ENCODE measurements around the gene SEC14L3. TPM values are rescaled to one million over a fixed set of nuclear protein-coding genes. Genes with fewer than 3 reads are reported as not detected.

The SEC14L3 gene
- total RNA-seq, 1 donor from 2014 or later, result not detected

DNA sequence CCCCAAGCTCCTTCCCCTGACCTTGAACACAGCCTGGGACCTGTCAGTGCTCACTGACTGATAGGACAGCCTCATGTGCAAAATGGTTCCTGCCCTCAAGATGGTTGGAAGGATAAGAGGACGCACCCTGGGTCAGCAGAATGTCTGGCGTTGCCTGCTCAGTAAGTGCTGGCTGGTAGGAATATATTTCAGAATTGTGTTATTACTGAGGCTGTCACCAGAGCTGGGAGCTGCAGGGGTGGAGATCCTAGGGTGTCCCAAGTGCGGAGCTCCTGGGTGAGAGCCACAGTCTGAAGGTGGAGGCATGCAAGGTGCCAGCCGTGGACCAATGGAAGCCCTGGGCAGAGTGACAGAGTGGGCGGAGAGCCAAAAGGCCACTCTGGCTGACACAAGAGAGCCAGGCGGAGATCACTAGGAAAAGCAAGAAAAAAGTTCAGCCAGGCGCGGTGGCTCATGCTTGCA is 34.7 kb upstream of the SEC14L3 start:
- TF ChIP-seq POLR2A (IDR thresholded peaks at IDR 0.05), result no peak
- TF ChIP-seq POLR2AphosphoS5 (IDR thresholded peaks at IDR 0.05; ENCODE audit: insufficient read depth in 1 of 2, low read depth in 1 of 2), result no peak
- TF ChIP-seq, protein P1, sequence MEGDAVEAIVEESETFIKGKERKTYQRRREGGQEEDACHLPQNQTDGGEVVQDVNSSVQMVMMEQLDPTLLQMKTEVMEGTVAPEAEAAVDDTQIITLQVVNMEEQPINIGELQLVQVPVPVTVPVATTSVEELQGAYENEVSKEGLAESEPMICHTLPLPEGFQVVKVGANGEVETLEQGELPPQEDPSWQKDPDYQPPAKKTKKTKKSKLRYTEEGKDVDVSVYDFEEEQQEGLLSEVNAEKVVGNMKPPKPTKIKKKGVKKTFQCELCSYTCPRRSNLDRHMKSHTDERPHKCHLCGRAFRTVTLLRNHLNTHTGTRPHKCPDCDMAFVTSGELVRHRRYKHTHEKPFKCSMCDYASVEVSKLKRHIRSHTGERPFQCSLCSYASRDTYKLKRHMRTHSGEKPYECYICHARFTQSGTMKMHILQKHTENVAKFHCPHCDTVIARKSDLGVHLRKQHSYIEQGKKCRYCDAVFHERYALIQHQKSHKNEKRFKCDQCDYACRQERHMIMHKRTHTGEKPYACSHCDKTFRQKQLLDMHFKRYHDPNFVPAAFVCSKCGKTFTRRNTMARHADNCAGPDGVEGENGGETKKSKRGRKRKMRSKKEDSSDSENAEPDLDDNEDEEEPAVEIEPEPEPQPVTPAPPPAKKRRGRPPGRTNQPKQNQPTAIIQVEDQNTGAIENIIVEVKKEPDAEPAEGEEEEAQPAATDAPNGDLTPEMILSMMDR (IDR thresholded peaks at IDR 0.05), result no peak
- DNase-seq (ENCODE audit: extremely low spot score in 2 of 2), result no peak
- Histone ChIP-seq H3K4me3 (no peak overlapping the region), H3K4me1 (peaks cover 6% of the 10 kb centered on the region), H3K36me3 (no peaks in the 10 kb centered on the region), H3K27ac (no peak overlapping the region), H3K27me3 (no peaks in the 10 kb centered on the region), H3K9me3 (no peaks in the 10 kb centered on the region)
- intact Hi-C loops (cut with DNase I), result no loop called here

DNA sequence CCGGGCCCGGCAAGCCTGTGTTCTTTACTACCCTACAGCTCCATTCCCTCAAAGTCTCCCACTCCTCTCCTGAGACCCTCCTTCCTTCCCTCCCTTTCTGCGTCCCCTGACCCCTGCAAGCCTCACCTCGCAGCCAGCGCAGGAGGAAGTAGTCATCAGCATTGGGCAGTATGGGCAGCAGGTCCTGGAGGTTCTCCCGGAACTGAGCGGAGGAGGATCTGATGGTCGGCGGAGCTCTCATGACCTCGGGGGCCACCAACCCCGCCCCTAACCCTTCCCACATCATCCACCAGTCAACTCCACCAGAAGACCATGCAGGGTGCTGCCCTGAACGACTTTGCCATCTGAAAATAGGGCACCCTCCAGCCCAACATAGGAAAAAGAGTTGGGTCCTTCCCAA is 31.7 kb upstream of the SEC14L3 start:
- no peak for DNase-seq (ENCODE audit: extremely low spot score in 2 of 2)
- Histone ChIP-seq H3K4me1 (peaks cover 6% of the 10 kb centered on the region), H3K27me3 (no peaks in the 10 kb centered on the region), H3K9me3 (no peaks in the 10 kb centered on the region), H3K27ac (no peak overlapping the region), H3K4me3 (no peak overlapping the region), H3K36me3 (no peaks in the 10 kb centered on the region)
- intact Hi-C loops (cut with DNase I), result no loop called here
- TF ChIP-seq, protein P1 (IDR thresholded peaks at IDR 0.05), result no peak
- TF ChIP-seq POLR2AphosphoS5 (IDR thresholded peaks at IDR 0.05; ENCODE audit: insufficient read depth in 1 of 2, low read depth in 1 of 2), result no peak
- no peak for TF ChIP-seq POLR2A (IDR thresholded peaks at IDR 0.05)

DNA sequence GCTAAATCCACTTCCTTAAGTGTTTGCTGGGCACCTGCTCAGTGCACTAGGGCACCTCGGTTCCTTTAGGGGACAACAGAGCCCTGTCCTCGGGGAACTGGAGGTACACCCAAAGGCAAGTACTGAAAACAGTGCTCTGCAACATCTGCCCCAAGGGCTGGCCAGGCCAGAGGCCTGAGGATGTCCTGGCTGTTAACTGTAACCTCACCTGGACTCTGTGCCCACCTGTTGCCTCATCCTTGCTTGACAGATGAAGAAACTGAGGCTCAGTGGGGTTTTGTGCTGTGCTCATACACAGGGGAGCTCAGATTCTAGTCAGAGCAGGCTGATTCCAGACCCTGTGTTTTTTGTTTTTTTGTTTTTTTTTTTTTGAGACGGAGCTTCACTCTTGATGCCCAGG is 31.1 kb upstream of the SEC14L3 start:
- Histone ChIP-seq H3K4me3 (no peak overlapping the region), H3K4me1 (peaks cover 6% of the 10 kb centered on the region), H3K9me3 (no peaks in the 10 kb centered on the region), H3K36me3 (no peaks in the 10 kb centered on the region), H3K27ac (no peak overlapping the region), H3K27me3 (no peaks in the 10 kb centered on the region)
- intact Hi-C loops (cut with DNase I), result no loop called here
- no peak for DNase-seq (ENCODE audit: extremely low spot score in 2 of 2)
- TF ChIP-seq, protein P1 (IDR thresholded peaks at IDR 0.05), result no peak
- no peak for TF ChIP-seq POLR2A (IDR thresholded peaks at IDR 0.05)

DNA sequence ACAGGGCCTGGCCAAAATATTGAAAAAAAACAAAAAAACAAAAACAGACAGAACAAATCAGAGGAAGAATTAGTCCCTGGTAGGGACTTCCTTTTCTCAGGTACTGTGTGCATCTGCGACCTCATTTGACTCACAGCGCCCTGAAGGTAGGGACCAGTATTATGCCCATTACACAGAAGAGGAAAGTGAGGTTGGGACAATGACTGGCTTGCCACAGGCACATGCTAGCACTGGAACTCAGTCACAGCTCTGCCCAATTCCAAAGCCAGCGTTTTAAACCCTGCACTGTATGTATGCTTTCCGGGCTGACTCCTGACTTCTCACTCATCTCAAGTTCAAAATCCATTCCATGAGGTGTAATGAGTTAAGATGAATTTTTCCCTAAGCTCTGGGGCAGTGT is 30.3 kb upstream of the SEC14L3 start:
- Histone ChIP-seq H3K4me1 (peaks cover 6% of the 10 kb centered on the region), H3K27me3 (no peaks in the 10 kb centered on the region)
- DNase-seq (ENCODE audit: extremely low spot score in 2 of 2), result no peak

DNA sequence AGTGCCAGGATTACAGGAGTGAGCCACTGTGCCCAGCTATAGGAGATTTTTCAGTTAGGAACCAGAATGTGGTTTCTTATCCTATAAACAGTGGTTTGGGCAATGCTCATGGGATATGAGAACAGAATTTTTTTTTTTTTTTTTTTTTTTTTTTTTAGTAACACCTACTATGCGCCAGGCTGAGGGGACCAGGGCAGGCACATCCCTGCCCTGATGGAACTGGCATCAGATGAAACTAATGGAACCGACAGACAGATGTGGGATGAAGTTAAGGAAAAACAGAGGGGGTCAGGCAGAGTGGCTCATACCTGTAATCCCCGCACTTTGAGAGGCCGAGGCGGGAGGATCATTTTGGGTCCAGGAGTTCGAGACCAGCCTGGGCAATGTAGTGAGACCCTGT is 28.8 kb upstream of the SEC14L3 start:
- Histone ChIP-seq H3K36me3 (no peaks in the 10 kb centered on the region), H3K27ac (no peak overlapping the region), H3K4me3 (no peak overlapping the region), H3K9me3 (no peaks in the 10 kb centered on the region), H3K4me1 (peaks cover 5% of the 10 kb centered on the region), H3K27me3 (no peaks in the 10 kb centered on the region)
- TF ChIP-seq, protein P1 (IDR thresholded peaks at IDR 0.05), result no peak
- TF ChIP-seq POLR2A (IDR thresholded peaks at IDR 0.05) (no peak), POLR2AphosphoS5 (IDR thresholded peaks at IDR 0.05; ENCODE audit: insufficient read depth in 1 of 2, low read depth in 1 of 2) (no peak)
- intact Hi-C loops (cut with DNase I), result no loop called here
- DNase-seq (ENCODE audit: extremely low spot score in 2 of 2), result no peak

More for the DNA sequence above, 30.3 kb upstream of the SEC14L3 start:
- Histone ChIP-seq H3K27ac (no peak overlapping the region), H3K4me3 (no peak overlapping the region), H3K9me3 (no peaks in the 10 kb centered on the region), H3K36me3 (no peaks in the 10 kb centered on the region)
- intact Hi-C loops (cut with DNase I), result no loop called here
- no peak for TF ChIP-seq POLR2AphosphoS5 (IDR thresholded peaks at IDR 0.05; ENCODE audit: insufficient read depth in 1 of 2, low read depth in 1 of 2)
